Naive thymus-derived CD4-positive, alpha-beta T cell (primary cell): ENCODE measurements around the gene TNS3. TPM values are rescaled to one million over a fixed set of nuclear protein-coding genes. Genes with fewer than 3 reads are reported as not detected.

ENCODE experiments used
- ATAC-seq: fragments of 150-1000 bp; cut with Tn5 transposase; 2 replicates; pipeline ENCODE4 v1.10.0; 2021; ENCODE audit warnings: mild to moderate bottlenecking, moderate library complexity
- CTCF ChIA-PET: fragments of 350-600 bp; sonication (Branson Sonifier 250); formaldehyde crosslinking; loops from one replicate; lab custom pipeline; 2021; ENCODE audit warnings: antibody characterized with exemption; lab: Charles Lee
- POLR2A ChIA-PET: fragments of 350-600 bp; sonication (Branson Sonifier 250); formaldehyde crosslinking; loops from one replicate; lab custom pipeline; 2021; ENCODE audit warnings: antibody characterized with exemption, inconsistent platforms; lab: Charles Lee
- DNase-seq, 9 donors: peaks; one replicate each; pipeline versions ENCODE4 v3.0.0 to v3.0.0-alpha.2; 2020 to 2022; ENCODE audit warnings: mixed read lengths in 1 of 9
- H3K27ac ChIP-seq: one replicate; pipeline ENCODE4 v1.7.0; 2013; ENCODE audit warnings: mild to moderate bottlenecking, low read depth, low read length, moderate library complexity
- H3K27me3 ChIP-seq, 2 donors: one replicate each; pipeline ENCODE4 v1.7.0; 2013; ENCODE audit warnings: low read length in 2 of 2, mild to moderate bottlenecking in 2 of 2, moderate library complexity in 2 of 2; ENCODE audit not compliant: control insufficient read depth in 2 of 2, insufficient read depth in 2 of 2
- H3K36me3 ChIP-seq, 3 experiments: 1 replicate in 2 of 3; 2 replicates in 1 of 3; pipeline ENCODE4 v1.7.0; 2013; ENCODE audit warnings: low read length in 3 of 3, mild to moderate bottlenecking in 3 of 3, moderate library complexity in 1 of 3; ENCODE audit not compliant: insufficient read depth in 3 of 3, control insufficient read depth in 2 of 3
- H3K4me1 ChIP-seq, 2 donors: one replicate each; pipeline ENCODE4 v1.7.0; 2013; ENCODE audit warnings: low read length in 2 of 2, mild to moderate bottlenecking in 2 of 2, moderate library complexity in 1 of 2; ENCODE audit not compliant: control insufficient read depth in 2 of 2, insufficient read depth in 2 of 2
- H3K4me3 ChIP-seq: 2 replicates; pipeline ENCODE4 v1.7.0; 2013; ENCODE audit warnings: mild to moderate bottlenecking, low read length
- H3K9me3 ChIP-seq, 3 experiments: 1 replicate in 2 of 3; 2 replicates in 1 of 3; pipeline ENCODE4 v1.7.0; 2013; ENCODE audit warnings: low read length in 3 of 3; ENCODE audit not compliant: control insufficient read depth in 2 of 3
- H3K27ac Mint-ChIP-seq, 9 donors: one replicate each; pipeline ENCODE4 v1.8.0; 2020 to 2022; ENCODE audit warnings: mixed read lengths in 9 of 9, mild to moderate bottlenecking in 8 of 9, moderate library complexity in 5 of 9, inconsistent platforms in 2 of 9
- H3K27me3 Mint-ChIP-seq, 5 donors: one replicate each; pipeline ENCODE4 v1.8.0; 2021 to 2022; ENCODE audit warnings: mixed read lengths in 5 of 5, mild to moderate bottlenecking in 1 of 5
- H3K36me3 Mint-ChIP-seq, 5 donors: one replicate each; pipeline ENCODE4 v1.8.0; 2020 to 2022; ENCODE audit warnings: mixed read lengths in 5 of 5, mild to moderate bottlenecking in 3 of 5, inconsistent platforms in 1 of 5
- H3K4me1 Mint-ChIP-seq, 7 donors: one replicate each; pipeline ENCODE4 v1.8.0; 2020 to 2022; ENCODE audit warnings: mixed read lengths in 7 of 7, mild to moderate bottlenecking in 3 of 7, inconsistent platforms in 1 of 7
- H3K4me3 Mint-ChIP-seq, 10 donors: one replicate each; pipeline ENCODE4 v1.8.0; 2020 to 2022; ENCODE audit warnings: mild to moderate bottlenecking in 10 of 10, mixed read lengths in 10 of 10, moderate library complexity in 6 of 10, inconsistent platforms in 2 of 10
- H3K9me3 Mint-ChIP-seq, 11 donors: one replicate each; pipeline ENCODE4 v1.8.0; 2020 to 2022; ENCODE audit warnings: mixed read lengths in 11 of 11, mild to moderate bottlenecking in 4 of 11, inconsistent platforms in 1 of 11, moderate library complexity in 1 of 11
- intact Hi-C, 2 donors: fragments of 100-400 bp; cut with micrococcal nuclease; formaldehyde crosslinking; loops; one replicate each; pipeline ENCODE4 v1.15.1; 2023
- polyA plus RNA-seq, 2 donors: library from polyadenylated mRNA; unstranded; fragments of 300-500 nt; fragmentation: Illumina TruSeq; gene quantifications; one replicate each; pipeline ENCODE4 v1.2.3, GENCODE V29; 2021
- total RNA-seq, 6 experiments: library from RNA in 5 of 6; stranded (reverse) in 5 of 6; gene quantifications; 1 replicate in 5 of 6; 2 replicates in 1 of 6; pipeline ENCODE4 v1.2.3 and lab custom pipeline; 2021 to 2026

Gene TNS3
- total and polyA plus RNA-seq, 7 experiments from 2014 or later: 0.85 to 38.3 (median 2.6) TPM; not detected in 2

DNA sequence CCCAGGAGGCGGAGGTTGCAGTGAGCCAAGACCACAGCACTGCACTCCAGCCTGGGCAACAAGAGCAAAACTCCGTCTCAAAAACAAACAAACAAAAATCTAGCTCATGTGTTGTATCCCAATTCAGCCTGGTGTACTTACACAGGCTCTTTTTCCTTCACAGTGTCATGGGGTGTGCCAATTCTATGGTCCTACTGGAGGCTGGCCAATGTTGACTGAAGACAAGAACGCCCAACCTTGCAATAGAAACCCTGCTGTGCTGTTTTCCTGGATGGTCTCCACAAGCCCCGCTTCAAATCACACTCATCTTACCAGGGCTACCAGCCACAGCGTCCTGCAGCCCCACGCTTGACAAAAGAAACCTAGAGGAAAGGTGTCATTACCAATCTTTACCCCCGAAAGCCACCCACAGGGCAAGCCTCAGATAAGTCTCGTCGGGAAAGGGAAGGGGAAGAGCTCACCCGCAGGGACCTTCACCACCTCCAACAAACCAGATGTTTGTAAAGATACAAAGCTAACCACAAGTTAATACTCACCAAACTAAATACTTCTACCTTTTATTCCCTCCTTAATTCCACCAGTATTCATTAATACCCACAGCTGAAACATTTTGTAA is 64.8 kb downstream of the TNS3 start:
- Mint-ChIP-seq H3K4me3 (no peak overlapping the region), H3K9me3 (peaks cover 0 to 4% (median 0%) of the 10 kb centered on the region in 11 donors), H3K4me1 (peaks cover 0 to 4% (median 0%) of the 10 kb centered on the region in 7 donors), H3K27ac (no peak overlapping the region), H3K36me3 (no peaks in the 10 kb centered on the region), H3K27me3 (peaks cover 0 to 10% (median 3%) of the 10 kb centered on the region in 5 donors)
- Histone ChIP-seq H3K27ac (no peak overlapping the region), H3K4me1 (no peaks in the 10 kb centered on the region), H3K9me3 (no peaks in the 10 kb centered on the region), H3K27me3 (no peaks in the 10 kb centered on the region), H3K4me3 (no peak overlapping the region), H3K36me3 (no peaks in the 10 kb centered on the region)
- intact Hi-C loops: no loop called here
- ATAC-seq (no peak), DNase-seq (no peak)
- POLR2A ChIA-PET: no interaction called here
- CTCF ChIA-PET: no interaction called here

DNA sequence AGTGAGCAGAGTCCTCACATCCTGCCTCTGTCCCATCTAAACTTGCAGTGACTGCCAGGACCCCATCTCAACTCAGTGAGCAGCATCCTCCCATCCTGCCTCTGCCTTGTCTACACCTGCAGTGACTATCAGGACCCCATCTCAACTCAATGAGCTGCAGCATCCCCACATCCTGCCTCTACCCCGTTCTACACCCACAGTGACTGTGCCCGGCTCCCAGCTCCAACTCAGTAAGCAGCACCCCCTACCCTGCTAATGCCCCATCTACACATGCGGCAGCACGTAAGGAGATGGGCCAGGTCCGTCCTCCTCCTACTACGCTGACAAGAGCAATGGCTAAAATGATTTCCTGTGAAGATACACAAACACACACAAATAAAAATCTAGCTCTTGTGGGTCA is 65.5 kb downstream of the TNS3 start:
- Histone ChIP-seq H3K4me3 (no peak overlapping the region), H3K27me3 (no peaks in the 10 kb centered on the region), H3K4me1 (no peaks in the 10 kb centered on the region), H3K27ac (no peak overlapping the region), H3K36me3 (no peaks in the 10 kb centered on the region), H3K9me3 (no peaks in the 10 kb centered on the region)
- ChIA-PET CTCF (no interaction called here), POLR2A (no interaction called here)
- intact Hi-C loops: no loop called here
- peaks cover 0 to 4% (median 0%) of the 10 kb centered on the region in 11 donors for H3K9me3 Mint-ChIP-seq
- H3K4me1 Mint-ChIP-seq: peaks cover 0 to 4% (median 0%) of the 10 kb centered on the region in 7 donors
- DNase-seq (no peak), ATAC-seq (no peak)
- H3K36me3 Mint-ChIP-seq: no peaks in the 10 kb centered on the region
- peaks cover 0 to 10% (median 3%) of the 10 kb centered on the region in 5 donors for H3K27me3 Mint-ChIP-seq
- H3K4me3 Mint-ChIP-seq: no peak overlapping the region
- no peak overlapping the region for H3K27ac Mint-ChIP-seq

DNA sequence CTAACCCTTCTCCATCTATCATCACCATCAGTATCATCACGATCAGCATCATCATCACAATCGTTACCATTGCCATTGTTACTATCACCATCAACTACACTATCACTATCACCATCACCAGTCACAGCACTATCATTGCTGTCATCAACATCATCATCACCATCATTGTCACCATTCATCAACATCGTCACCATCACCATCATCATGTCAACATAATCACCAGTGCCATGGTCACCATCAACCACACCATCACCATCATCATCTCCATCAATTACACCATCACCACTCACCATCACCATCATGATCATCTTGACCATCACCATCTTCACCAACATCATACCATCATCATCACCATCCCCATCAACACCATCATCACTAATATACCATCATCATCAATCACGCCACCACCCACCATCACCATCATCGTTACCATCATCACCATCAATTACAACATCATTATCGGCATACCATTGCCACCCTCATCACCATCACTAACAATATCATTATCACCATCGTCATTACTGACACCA is 66.5 kb downstream of the TNS3 start:
- no peak overlapping the region for H3K27ac ChIP-seq
- no peaks in the 10 kb centered on the region for H3K27me3 ChIP-seq
- Mint-ChIP-seq H3K4me3 (no peak overlapping the region), H3K9me3 (peaks cover 0 to 4% (median 0%) of the 10 kb centered on the region in 11 donors), H3K4me1 (peaks cover 0 to 4% (median 0%) of the 10 kb centered on the region in 7 donors), H3K36me3 (no peaks in the 10 kb centered on the region), H3K27me3 (peaks cover 0 to 10% (median 3%) of the 10 kb centered on the region in 5 donors), H3K27ac (no peak overlapping the region)
- no peak overlapping the region for H3K4me3 ChIP-seq
- DNase-seq (no peak), ATAC-seq (no peak)
- H3K9me3 ChIP-seq: no peaks in the 10 kb centered on the region
- intact Hi-C loops: no loop called here
- no peaks in the 10 kb centered on the region for H3K36me3 ChIP-seq
- H3K4me1 ChIP-seq: no peaks in the 10 kb centered on the region
- CTCF ChIA-PET: no interaction called here
- POLR2A ChIA-PET: no interaction called here

DNA sequence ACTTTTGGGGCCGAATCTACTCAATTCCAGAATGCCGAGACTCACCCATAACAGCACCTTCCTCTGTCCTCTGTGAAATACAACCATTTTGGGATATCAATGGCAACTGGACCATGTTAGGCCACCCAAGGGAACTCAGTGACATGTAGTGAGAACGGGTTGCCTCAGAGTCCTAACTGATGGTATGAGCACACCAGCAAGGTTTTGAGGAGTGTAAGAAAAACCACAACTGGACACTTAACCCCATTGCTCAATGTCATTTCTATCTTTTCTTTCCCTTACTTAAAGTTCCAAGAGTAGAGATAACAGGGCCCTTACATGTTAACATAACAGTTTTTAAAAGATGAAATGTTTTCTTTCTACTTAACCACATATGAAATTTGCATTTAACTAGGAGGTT is 67.1 kb downstream of the TNS3 start:
- Mint-ChIP-seq H3K27me3 (peaks cover 0 to 10% (median 3%) of the 10 kb centered on the region in 5 donors), H3K36me3 (no peaks in the 10 kb centered on the region), H3K4me1 (peaks cover 0 to 2% (median 0%) of the 10 kb centered on the region in 7 donors), H3K9me3 (peaks cover 0 to 4% (median 0%) of the 10 kb centered on the region in 11 donors), H3K27ac (no peak overlapping the region), H3K4me3 (no peak overlapping the region)
- ChIA-PET CTCF (no interaction called here), POLR2A (no interaction called here)
- intact Hi-C loops: no loop called here
- Histone ChIP-seq H3K27ac (no peak overlapping the region), H3K4me1 (no peaks in the 10 kb centered on the region), H3K27me3 (no peaks in the 10 kb centered on the region), H3K36me3 (no peaks in the 10 kb centered on the region), H3K4me3 (no peak overlapping the region), H3K9me3 (no peaks in the 10 kb centered on the region)
- ATAC-seq (no peak), DNase-seq (no peak)

DNA sequence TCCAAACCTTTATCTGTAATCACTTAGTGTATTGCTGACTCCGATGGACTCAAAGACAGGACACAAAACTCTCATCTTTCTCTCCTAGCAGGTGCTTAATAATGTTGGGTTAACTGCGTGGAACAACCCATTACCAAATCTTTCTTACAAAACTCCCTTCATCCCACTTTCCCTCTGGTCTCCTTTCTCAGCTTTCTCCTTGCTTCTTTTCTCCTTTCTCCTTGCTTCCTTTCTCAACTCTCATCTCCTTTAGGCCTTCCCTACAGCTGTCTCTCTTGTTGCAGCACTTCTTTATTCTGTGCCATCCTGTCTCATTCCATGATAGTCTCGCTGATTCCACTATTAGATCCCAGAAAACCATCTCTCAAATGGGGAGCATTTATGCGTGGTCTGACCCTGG is 67.5 kb downstream of the TNS3 start:
- Histone ChIP-seq H3K27ac (no peak overlapping the region), H3K27me3 (no peaks in the 10 kb centered on the region), H3K4me3 (no peak overlapping the region), H3K9me3 (no peaks in the 10 kb centered on the region), H3K36me3 (no peaks in the 10 kb centered on the region), H3K4me1 (no peaks in the 10 kb centered on the region)
- ChIA-PET POLR2A (no interaction called here), CTCF (no interaction called here)
- ATAC-seq: no peak
- no peak overlapping the region for H3K4me3 Mint-ChIP-seq
- H3K27ac Mint-ChIP-seq: no peak overlapping the region
- H3K36me3 Mint-ChIP-seq: no peaks in the 10 kb centered on the region
- intact Hi-C loops: no loop called here
- H3K27me3 Mint-ChIP-seq: peaks cover 0 to 10% (median 3%) of the 10 kb centered on the region in 5 donors
- no peak for DNase-seq
- peaks cover 0 to 2% (median 0%) of the 10 kb centered on the region in 7 donors for H3K4me1 Mint-ChIP-seq
- H3K9me3 Mint-ChIP-seq: peaks cover 0 to 4% (median 0%) of the 10 kb centered on the region in 11 donors

DNA sequence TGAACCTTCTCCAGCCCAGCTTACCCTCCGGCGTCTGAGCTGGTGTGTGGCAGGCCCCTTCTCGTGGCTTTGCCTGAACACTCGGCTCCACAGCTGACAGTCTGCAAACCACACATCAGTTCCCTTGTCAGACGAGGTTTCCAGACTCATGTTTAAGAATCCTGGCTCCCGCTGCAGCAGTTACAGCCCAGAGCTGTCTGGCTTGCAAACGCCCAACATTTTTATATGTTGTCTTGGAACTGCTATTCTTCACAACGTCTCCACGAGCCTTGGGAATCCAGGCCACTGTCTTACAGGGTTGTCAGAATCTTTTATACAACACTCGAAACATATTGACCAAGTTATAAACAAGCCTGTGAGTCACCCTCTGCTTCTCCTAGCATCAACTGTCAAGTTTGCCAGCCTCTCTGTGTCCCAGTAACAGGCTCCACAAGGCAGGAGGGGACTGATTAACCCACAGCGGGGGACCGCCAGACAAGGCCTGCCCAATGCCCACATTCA is 68.1 kb downstream of the TNS3 start:
- no peak overlapping the region for H3K27ac Mint-ChIP-seq
- POLR2A ChIA-PET: interaction anchor here (0.7 kb wide), 1 partner anchor 81 kb away, joined by 3 read pairs; no protein-coding TSS in a partner anchor

More for the DNA sequence above, 68.1 kb downstream of the TNS3 start:
- no peak for DNase-seq
- Histone ChIP-seq H3K36me3 (no peaks in the 10 kb centered on the region), H3K27ac (no peak overlapping the region), H3K4me3 (no peak overlapping the region), H3K4me1 (no peaks in the 10 kb centered on the region), H3K9me3 (no peaks in the 10 kb centered on the region), H3K27me3 (no peaks in the 10 kb centered on the region)
- H3K27me3 Mint-ChIP-seq: peaks cover 0 to 10% (median 3%) of the 10 kb centered on the region in 5 donors
- no peak overlapping the region for H3K4me3 Mint-ChIP-seq
- no peak for ATAC-seq
- intact Hi-C loops: no loop called here
- CTCF ChIA-PET: no interaction called here
- H3K4me1 Mint-ChIP-seq: peaks cover 0 to 2% (median 0%) of the 10 kb centered on the region in 7 donors
- H3K9me3 Mint-ChIP-seq: peaks cover 0 to 4% (median 0%) of the 10 kb centered on the region in 11 donors
- no peaks in the 10 kb centered on the region for H3K36me3 Mint-ChIP-seq
